Thyroid gland (tissue), 4 donors: Measurements from ENCODE around the gene PRIMPOL. TPM values are rescaled to one million over a fixed set of nuclear protein-coding genes. Genes with fewer than 3 reads are reported as not detected.
"Not testable (repeated sequence)": the region's sequence is repeated elsewhere in the genome, so short reads cannot be mapped to it uniquely, and the experiment has no call there.

ENCODE experiments used
- DNase-seq, 2 donors: peaks; one replicate each; pipeline ENCODE4 v3.0.0-alpha.2; 2019
- H3K27ac ChIP-seq, 3 donors: fragments of 200-600 bp; sonication (generic); 1 replicate in 2 of 3; 2 replicates in 1 of 3; pipeline ENCODE4 v1.5.1; 2016 to 2019; ENCODE audit warnings: mild to moderate bottlenecking in 1 of 3, moderate library complexity in 1 of 3
- H3K27me3 ChIP-seq: fragments of 200-600 bp; sonication (generic); one replicate; pipeline ENCODE4 v1.5.1; 2019
- H3K36me3 ChIP-seq, 2 donors: fragments of 200-600 bp; sonication (generic); one replicate each; pipeline ENCODE4 v1.5.1; 2016 to 2019
- H3K4me1 ChIP-seq, 2 donors: fragments of 200-600 bp; sonication (generic); one replicate each; pipeline ENCODE4 v1.5.1; 2017 to 2019
- H3K4me3 ChIP-seq, 3 donors: fragments of 200-600 bp; sonication (generic); replicated peaks in 1 of 3; 1 replicate in 2 of 3; 2 replicates in 1 of 3; pipeline ENCODE4 v1.5.1; 2016; ENCODE audit warnings: mild to moderate bottlenecking in 1 of 3
- H3K9me3 ChIP-seq: fragments of 200-600 bp; sonication (generic); one replicate; pipeline ENCODE4 v1.5.1; 2017
- POLR2A ChIP-seq, 2 donors: fragments of 450-650 bp; IDR thresholded peaks; one replicate each; pipeline ENCODE4 v1.6.1; 2017; ENCODE audit warnings: antibody characterized with exemption in 2 of 2, mild to moderate bottlenecking in 2 of 2, moderate library complexity in 1 of 2
- WGBS, 2 donors: methylation state at CpG; one replicate each; pipeline ENCODE4 v1.1.5; 2017; 5-methylcytosine and 5-hydroxymethylcytosine counted together
- intact Hi-C: fragments of 100-400 bp; cut with DNase I; formaldehyde crosslinking; loops from one replicate; pipeline ENCODE4 v1.15.1; 2023
- total RNA-seq, 4 donors: library from RNA; depleted of rRNA; stranded (reverse); fragments of >200 nt; gene quantifications; one replicate each; pipeline ENCODE4 v1.2.3, GENCODE V29; 2016
- TF ChIP-seq, protein P1 (sequence below), 6 experiments: fragments of 200-600 bp in 3 of 6; fragments of 450-650 bp in 3 of 6; sonication (generic) in 3 of 6; IDR thresholded peaks; one replicate each; pipeline ENCODE4 v1.5.1; 2016 to 2019; ENCODE audit warnings: antibody characterized with exemption in 6 of 6, mild to moderate bottlenecking in 2 of 6, inconsistent platforms in 1 of 6, moderate library complexity in 1 of 6

Gene PRIMPOL
- total RNA-seq, 4 donors from 2014 or later: 14.4 to 29.4 (median 22.3) TPM

DNA sequence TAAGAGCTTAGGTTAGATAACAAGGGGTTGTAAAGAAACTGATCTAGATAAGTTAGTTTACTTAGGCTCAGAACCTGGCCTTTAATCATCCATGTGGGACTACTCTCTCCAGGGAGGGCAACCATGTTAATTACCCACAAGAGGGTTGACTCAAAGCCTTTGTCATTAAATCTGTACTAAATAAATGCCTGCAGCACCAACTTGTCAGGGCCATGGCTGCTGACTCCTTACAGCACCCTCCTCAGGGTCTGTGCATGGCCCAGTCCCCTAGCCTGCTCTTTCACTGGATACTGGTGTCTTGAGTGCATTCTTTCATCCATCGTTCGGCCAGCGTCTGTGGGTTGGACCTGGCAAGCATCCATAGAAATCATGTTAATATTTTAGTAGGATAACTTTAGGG, 35.0 kb upstream of the PRIMPOL start:
- 90 to 95% methylated on average over 3 of the region's 3 CpGs for WGBS, 2 donors
- no peak overlapping the region for H3K27ac ChIP-seq
- H3K27me3 ChIP-seq: no peaks in the 10 kb centered on the region
- no peak for DNase-seq
- TF ChIP-seq POLR2A (IDR thresholded peaks at IDR 0.05): no peak
- TF ChIP-seq, protein P1, sequence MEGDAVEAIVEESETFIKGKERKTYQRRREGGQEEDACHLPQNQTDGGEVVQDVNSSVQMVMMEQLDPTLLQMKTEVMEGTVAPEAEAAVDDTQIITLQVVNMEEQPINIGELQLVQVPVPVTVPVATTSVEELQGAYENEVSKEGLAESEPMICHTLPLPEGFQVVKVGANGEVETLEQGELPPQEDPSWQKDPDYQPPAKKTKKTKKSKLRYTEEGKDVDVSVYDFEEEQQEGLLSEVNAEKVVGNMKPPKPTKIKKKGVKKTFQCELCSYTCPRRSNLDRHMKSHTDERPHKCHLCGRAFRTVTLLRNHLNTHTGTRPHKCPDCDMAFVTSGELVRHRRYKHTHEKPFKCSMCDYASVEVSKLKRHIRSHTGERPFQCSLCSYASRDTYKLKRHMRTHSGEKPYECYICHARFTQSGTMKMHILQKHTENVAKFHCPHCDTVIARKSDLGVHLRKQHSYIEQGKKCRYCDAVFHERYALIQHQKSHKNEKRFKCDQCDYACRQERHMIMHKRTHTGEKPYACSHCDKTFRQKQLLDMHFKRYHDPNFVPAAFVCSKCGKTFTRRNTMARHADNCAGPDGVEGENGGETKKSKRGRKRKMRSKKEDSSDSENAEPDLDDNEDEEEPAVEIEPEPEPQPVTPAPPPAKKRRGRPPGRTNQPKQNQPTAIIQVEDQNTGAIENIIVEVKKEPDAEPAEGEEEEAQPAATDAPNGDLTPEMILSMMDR (IDR thresholded peaks at IDR 0.05): no peak
- no peaks in the 10 kb centered on the region for H3K4me1 ChIP-seq
- H3K9me3 ChIP-seq: no peaks in the 10 kb centered on the region
- no peaks in the 10 kb centered on the region for H3K36me3 ChIP-seq
- no peak overlapping the region for H3K4me3 ChIP-seq
- intact Hi-C loops: no loop called here

DNA sequence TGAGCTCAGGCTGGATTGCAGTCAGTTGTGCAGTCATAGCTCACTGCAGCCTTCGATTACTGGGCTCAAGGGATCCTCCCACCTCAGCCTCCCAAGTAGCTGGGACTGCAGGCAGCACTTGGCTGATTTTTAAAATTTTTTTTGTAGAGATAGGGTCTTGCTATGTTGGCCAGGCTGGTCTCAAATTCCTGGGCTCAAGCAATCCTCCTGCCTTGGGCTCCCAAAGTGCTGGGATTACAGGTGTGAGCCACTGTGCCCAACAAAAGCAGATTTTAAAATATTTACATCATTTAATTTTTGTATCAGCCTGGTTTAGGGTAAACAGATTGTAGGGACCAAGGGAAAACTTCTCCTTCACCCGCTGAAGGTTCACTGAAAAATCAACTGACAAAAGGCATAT, 33.4 kb upstream of the PRIMPOL start:
- 83% methylated on average over 2 of the region's 2 CpGs for WGBS, 2 donors
- H3K9me3 ChIP-seq, H3K4me3 ChIP-seq, H3K36me3 ChIP-seq, H3K4me1 ChIP-seq, H3K27ac ChIP-seq, intact Hi-C loops, H3K27me3 ChIP-seq, DNase-seq: not testable (repeated sequence)

DNA sequence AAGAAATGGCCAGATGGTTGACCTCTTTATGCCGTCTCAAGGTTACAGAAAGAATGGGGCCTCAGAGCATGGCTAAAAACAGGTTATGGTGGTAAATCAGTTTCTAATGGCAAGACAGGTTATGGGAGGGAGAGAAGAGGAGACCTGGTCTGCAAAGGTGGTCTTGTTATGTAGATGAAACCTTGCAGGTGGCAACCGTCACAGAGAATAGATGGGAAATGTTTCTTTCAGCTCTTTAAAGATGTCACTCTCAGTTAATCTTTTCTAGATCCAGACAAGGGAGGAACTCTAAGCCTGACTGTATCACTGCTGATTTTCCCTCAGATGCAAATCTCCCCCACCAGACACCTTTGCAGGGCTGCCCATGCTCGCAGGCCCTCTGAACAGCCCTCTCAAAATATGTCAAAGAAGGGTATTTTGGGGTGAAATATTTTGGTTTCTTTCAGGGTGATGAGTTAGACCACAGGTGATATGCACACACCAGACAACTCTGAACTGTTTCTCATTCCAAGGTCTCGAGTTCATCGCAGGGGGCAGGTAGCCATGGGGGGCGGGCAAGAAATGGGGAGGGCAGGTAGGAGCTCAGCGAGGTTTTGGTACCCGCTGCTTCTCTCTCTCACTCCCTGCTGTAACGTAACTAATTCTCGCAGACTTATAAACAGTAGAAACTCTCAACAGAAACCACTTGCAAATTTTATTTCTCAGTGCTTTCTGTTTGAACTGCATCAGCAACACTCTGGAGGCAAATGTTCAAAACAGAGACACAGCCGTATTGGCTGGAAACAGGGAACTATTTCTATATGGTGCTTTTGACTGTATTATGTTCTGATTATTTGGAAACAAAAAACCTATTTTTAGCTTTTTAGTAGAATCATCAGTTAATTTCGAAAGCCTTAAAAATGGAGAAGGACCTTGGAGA, 32.6 kb upstream of the PRIMPOL start:
- Histone ChIP-seq H3K27ac (no peak overlapping the region), H3K4me3 (no peak overlapping the region), H3K27me3 (no peaks in the 10 kb centered on the region), H3K9me3 (no peaks in the 10 kb centered on the region), H3K36me3 (no peaks in the 10 kb centered on the region), H3K4me1 (no peaks in the 10 kb centered on the region)
- intact Hi-C loops: no loop called here
- no peak for DNase-seq
- TF ChIP-seq, protein P1 (IDR thresholded peaks at IDR 0.05): no peak
- TF ChIP-seq POLR2A (IDR thresholded peaks at IDR 0.05): no peak
- WGBS, 2 donors: 75 to 83% methylated on average over 12 of the region's 12 CpGs

DNA sequence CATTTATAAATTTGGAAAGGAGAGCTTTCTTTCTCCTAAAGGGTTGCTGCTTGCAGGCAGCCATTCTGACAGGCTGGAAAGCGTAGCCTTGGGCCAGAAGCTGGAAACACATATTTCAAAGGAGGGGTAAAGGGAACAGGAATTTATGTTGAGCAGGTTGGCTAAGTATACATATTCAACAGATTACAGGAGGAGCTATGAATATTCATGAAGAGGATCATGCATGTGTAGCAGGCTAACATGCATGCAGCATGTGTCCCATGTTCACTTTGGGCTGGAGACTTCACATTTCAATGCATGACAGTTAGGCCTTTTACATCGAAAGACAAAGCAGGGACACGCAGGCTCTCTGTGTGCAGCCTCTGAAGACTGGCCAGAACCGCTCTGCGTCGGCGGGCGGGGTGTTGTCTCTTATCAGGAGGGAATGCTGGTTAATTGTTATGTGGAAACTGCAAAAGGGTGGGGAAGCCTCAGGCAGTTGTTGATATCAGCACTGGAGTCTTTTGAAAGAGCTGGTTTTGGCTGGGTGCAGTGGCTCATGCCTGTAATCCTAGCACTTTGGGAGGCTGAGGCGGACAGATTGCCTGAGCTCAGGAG, 31.8 kb upstream of the PRIMPOL start:
- intact Hi-C loops: no loop called here
- no peaks in the 10 kb centered on the region for H3K36me3 ChIP-seq
- no peaks in the 10 kb centered on the region for H3K4me1 ChIP-seq
- H3K9me3 ChIP-seq: no peaks in the 10 kb centered on the region
- TF ChIP-seq POLR2A (IDR thresholded peaks at IDR 0.05): no peak
- TF ChIP-seq, protein P1 (IDR thresholded peaks at IDR 0.05): no peak
- no peak for DNase-seq
- H3K27ac ChIP-seq: no peak overlapping the region
- H3K27me3 ChIP-seq: no peaks in the 10 kb centered on the region
- 85 to 92% methylated on average over 9 of the region's 9 CpGs for WGBS, 2 donors
- H3K4me3 ChIP-seq: no peak overlapping the region

DNA sequence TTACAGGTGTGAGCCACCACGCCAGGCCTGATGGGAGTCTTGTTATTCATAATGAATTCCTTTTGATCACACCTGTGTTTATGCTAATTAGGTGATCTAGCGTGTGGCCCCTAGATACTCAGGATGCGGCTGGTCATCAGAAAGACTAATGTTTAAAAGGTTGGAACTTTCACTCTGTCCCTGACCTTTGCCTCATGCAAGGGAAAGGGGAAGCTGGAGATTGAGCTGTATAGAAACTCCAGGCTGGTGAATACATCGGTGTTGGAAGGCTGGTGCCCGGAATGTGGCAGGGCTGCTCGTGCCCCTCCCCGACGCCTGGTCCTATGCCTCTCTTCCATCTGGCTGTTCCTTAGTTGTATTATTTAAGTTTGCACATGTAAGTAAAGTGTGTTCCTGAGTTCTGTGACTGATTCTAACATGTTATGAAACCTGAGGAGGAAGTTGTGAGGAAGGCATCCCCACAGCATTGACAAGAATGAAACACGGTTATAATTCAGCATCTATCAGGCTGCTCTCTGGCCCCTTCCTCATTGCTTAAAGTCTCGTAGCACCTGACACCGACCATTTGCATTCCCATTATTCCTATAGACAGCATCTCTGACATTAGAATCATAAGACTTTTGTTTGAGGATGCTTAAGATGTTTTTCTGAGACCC, 29.2 kb upstream of the PRIMPOL start:
- intact Hi-C loops: no loop called here
- no peaks in the 10 kb centered on the region for H3K4me1 ChIP-seq
- H3K9me3 ChIP-seq: no peaks in the 10 kb centered on the region
- no peaks in the 10 kb centered on the region for H3K36me3 ChIP-seq
- no peak overlapping the region for H3K4me3 ChIP-seq
- TF ChIP-seq POLR2A (IDR thresholded peaks at IDR 0.05): no peak
- TF ChIP-seq, protein P1 (IDR thresholded peaks at IDR 0.05): no peak
- DNase-seq: no peak
- H3K27me3 ChIP-seq: no peaks in the 10 kb centered on the region
- 91 to 94% methylated on average over 11 of the region's 11 CpGs for WGBS, 2 donors
- H3K27ac ChIP-seq: no peak overlapping the region
